SH-SY5Y (cell line): Measurements from ENCODE around the gene TBC1D22A.

Source experiments
- GATA2 ChIP-seq: IDR thresholded peaks from 2 replicates; pipeline ENCODE4 v1.6.1; 2011; ENCODE audit warnings: mild to moderate bottlenecking, low read depth, low read length
- GATA3 ChIP-seq: IDR thresholded peaks from 2 replicates; pipeline ENCODE4 v1.6.1; 2011; ENCODE audit warnings: low read depth, mild to moderate bottlenecking, low read length, moderate library complexity

GRCh38 chr22:47120399-47120798, 357.9 kb downstream of the TBC1D22A start:
- TF ChIP-seq GATA3 (no peak), GATA2 (no peak)
